Activated CD4-positive, alpha-beta T cell treated with anti-CD3 and anti-CD28 coated beads for 1 hour (primary cell): ENCODE measurements around the gene PKD2L1.
"Not testable (repeated sequence)": the region's sequence is repeated elsewhere in the genome, so short reads cannot be mapped to it uniquely, and the experiment has no call there.

ENCODE experiments used
- DNase-seq: peaks from one replicate; pipeline ENCODE4 v3.0.0-alpha.2; 2020

The PKD2L1 gene

GRCh38 chr10:100328198-100328597, 1.8 kb downstream of the PKD2L1 start:
- DNase-seq: no peak

GRCh38 chr10:100327718-100328009, 2.4 kb downstream of the PKD2L1 start:
- DNase-seq: no peak

- no peak for DNase-seq
Observed at GRCh38 chr10:100327007-100327717, 2.9 kb downstream of the PKD2L1 start.

- DNase-seq: no peak
Observed at GRCh38 chr10:100325158-100325557, 4.9 kb downstream of the PKD2L1 start.

GRCh38 chr10:100319707-100320402, 10.2 kb downstream of the PKD2L1 start:
- no peak for DNase-seq

GRCh38 chr10:100318207-100318606, 11.8 kb downstream of the PKD2L1 start:
- no peak for DNase-seq

GRCh38 chr10:100315615-100316014, 14.4 kb downstream of the PKD2L1 start:
- no peak for DNase-seq

- no peak for DNase-seq
Observed at GRCh38 chr10:100311298-100311697, 18.7 kb downstream of the PKD2L1 start.

- no peak for DNase-seq
Observed at GRCh38 chr10:100307684-100308083, 22.3 kb downstream of the PKD2L1 start.

- no peak for DNase-seq
Observed at GRCh38 chr10:100306861-100307260, 23.2 kb downstream of the PKD2L1 start.

- no peak for DNase-seq
Observed at GRCh38 chr10:100304414-100304813, 25.6 kb downstream of the PKD2L1 start.

- no peak for DNase-seq
Observed at GRCh38 chr10:100303724-100304319, 26.2 kb downstream of the PKD2L1 start.

- DNase-seq: not testable (repeated sequence)
Observed at GRCh38 chr10:100301123-100301522, 28.9 kb downstream of the PKD2L1 start.

GRCh38 chr10:100297242-100297641, 32.8 kb downstream of the PKD2L1 start:
- DNase-seq: no peak

- no peak for DNase-seq
Observed at GRCh38 chr10:100293066-100293465, 37.0 kb downstream of the PKD2L1 start.

GRCh38 chr10:100292300-100292699, 37.7 kb downstream of the PKD2L1 start:
- DNase-seq: not testable (repeated sequence)

GRCh38 chr10:100291356-100291755, 38.7 kb downstream of the PKD2L1 start:
- DNase-seq: no peak

GRCh38 chr10:100289641-100290040, 40.4 kb downstream of the PKD2L1 start:
- DNase-seq: no peak

GRCh38 chr10:100288196-100288595, 41.8 kb downstream of the PKD2L1 start:
- no peak for DNase-seq

GRCh38 chr10:100287756-100288155, 42.3 kb downstream of the PKD2L1 start:
- DNase-seq: no peak

GRCh38 chr10:100286051-100287033, 43.7 kb downstream of the PKD2L1 start, which contains the start of gene BLOC1S2:
TSS of gene BLOC1S2 (minus strand) at chr10:100286680. CDS start at chr10:100286659, 21 bp downstream.
- DNase-seq: peak; percentile 83

- DNase-seq: not testable (repeated sequence)
Observed at GRCh38 chr10:100285326-100285725, 44.7 kb downstream of the PKD2L1 start.

GRCh38 chr10:100282907-100283306, 47.1 kb downstream of the PKD2L1 start:
- DNase-seq: no peak
